Measurements from ENCODE around the gene NLRP3.
"Not testable (repeated sequence)": the region's sequence is repeated elsewhere in the genome, so short reads cannot be mapped to it uniquely, and the experiment has no call there.

The NLRP3 gene

GRCh38 chr1:247474367-247474766 is 58.4 kb downstream of the NLRP3 start:
- DNase-seq, result no peak

- DNase-seq, result no peak
Measured at GRCh38 chr1:247475793-247476192, 59.8 kb downstream of the NLRP3 start.

GRCh38 chr1:247476328-247477058 is 60.5 kb downstream of the NLRP3 start:
- not testable (repeated sequence) for DNase-seq

- DNase-seq, result no peak
Measured at GRCh38 chr1:247482747-247483146, 66.8 kb downstream of the NLRP3 start.

- DNase-seq, result no peak
Measured at GRCh38 chr1:247487057-247487456, 71.1 kb downstream of the NLRP3 start.

GRCh38 chr1:247491328-247491727 is 75.4 kb downstream of the NLRP3 start:
- DNase-seq, result no peak

- no peak for DNase-seq
Measured at GRCh38 chr1:247493106-247493505, 77.1 kb downstream of the NLRP3 start.

- no peak for DNase-seq
Measured at GRCh38 chr1:247494767-247495166, 78.8 kb downstream of the NLRP3 start.

- DNase-seq, result no peak
Measured at GRCh38 chr1:247496581-247497285, 80.8 kb downstream of the NLRP3 start.

Data from SHP77 treated with DMSO at 0.1 percent for 48 hours (cell line).